ENCODE measurements around the gene PTPRJ. TPM values are rescaled to one million over a fixed set of nuclear protein-coding genes. Genes with fewer than 3 reads are reported as not detected.
A peak's percentile ranks its signal among the peaks of the same experiment; 100 is the strongest.

PTPRJ gene
- total and polyA plus RNA-seq, 4 donors: 4.1 to 24.7 (median 14.6) TPM

DNA sequence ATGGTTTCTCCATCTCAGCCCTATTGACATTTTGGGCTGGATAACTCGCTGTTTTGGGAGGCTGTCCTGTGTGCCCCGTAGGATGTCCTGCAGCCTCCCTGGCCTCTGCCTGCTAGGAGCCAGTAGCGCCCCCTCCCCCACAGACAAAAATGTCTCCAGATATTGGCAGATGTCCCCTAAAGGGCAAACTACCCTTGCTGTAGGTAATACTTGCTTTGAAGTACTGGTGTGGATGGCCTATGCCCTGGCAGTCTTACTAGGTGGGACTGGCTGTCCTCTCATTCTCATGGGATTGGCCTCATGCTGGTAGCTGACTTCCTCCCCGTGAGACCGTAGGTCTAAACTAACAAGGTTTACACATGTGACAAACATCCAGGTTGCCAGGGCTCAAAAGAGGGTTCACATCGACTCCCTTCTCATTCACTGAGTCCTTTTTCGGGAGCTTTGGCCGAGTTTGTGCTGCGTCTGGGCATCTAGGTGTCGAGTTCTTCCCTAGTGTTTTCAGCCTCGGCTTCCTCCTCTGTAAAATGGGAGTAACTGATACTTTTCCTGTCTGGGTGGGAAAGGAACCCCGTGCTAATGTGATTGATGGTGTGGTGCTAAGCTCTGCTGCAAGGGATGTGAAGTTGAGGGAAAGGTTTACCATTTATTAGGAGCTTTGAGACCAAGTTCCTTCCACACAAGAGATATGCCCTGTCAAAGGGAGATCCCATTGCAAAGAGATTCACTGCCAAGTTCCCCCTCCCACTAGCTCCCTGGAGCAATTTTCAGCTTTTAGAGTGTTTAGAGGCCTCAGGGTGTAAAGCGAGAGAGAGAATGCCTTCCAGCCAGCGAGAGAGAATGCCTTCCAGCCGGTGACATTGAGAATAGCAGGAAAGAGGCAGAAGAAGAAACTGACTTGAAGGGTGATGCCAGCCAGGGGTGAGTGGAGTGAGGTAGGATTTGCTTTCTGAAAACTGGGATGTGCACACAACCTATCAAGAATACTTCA is 17.0 kb downstream of the PTPRJ start:
- DNase-seq (ENCODE audit: low spot score): no peak
- 53% methylated on average over 15 of the region's 15 CpGs for WGBS
- Histone ChIP-seq H3K9ac (ENCODE audit: low read depth in 1 of 2, low read length in 2 of 2) (peak overlapping the region in 1 of 2 donors; percentile 87), H3K27ac (ENCODE audit: low read depth in 1 of 2, low read length in 2 of 2) (peak overlapping the region; percentile 42 to 83), H3K4me3 (ENCODE audit: low read depth in 1 of 3, low read length in 3 of 3) (no peak overlapping the region), H3K4me1 (ENCODE audit: control insufficient read depth in 4 of 4, insufficient read depth in 4 of 4, low read length in 3 of 4) (peaks cover 28 to 72% (median 58%) of the 10 kb centered on the region in 4 donors), H3K9me3 (ENCODE audit: control insufficient read depth in 4 of 4, low read length in 3 of 4) (no peaks in the 10 kb centered on the region), H3K27me3 (ENCODE audit: control insufficient read depth in 4 of 4, insufficient read depth in 4 of 4, low read length in 3 of 4) (no peaks in the 10 kb centered on the region), H3K36me3 (ENCODE audit: control insufficient read depth in 4 of 4, insufficient read depth in 3 of 4, low read depth in 1 of 4, low read length in 3 of 4) (no peaks in the 10 kb centered on the region)
- TF ChIP-seq SP1 (IDR thresholded peaks at IDR 0.05) (peak; percentile 77), JUND (IDR thresholded peaks at IDR 0.05) (no peak), FOXA1 (IDR thresholded peaks at IDR 0.05) (no peak), HNF4G (IDR thresholded peaks at IDR 0.05) (peak; percentile 50), HNF4A (conservative IDR thresholded peaks at IDR 0.05) (peak; percentile 77 to 89), YY1 (IDR thresholded peaks at IDR 0.05) (no peak), RAD21 (IDR thresholded peaks at IDR 0.05) (peak in 1 of 2 donors; percentile 47), EGR1 (IDR thresholded peaks at IDR 0.05; ENCODE audit: low read depth in 2 of 2) (no peak), FOXA2 (IDR thresholded peaks at IDR 0.05) (peak; percentile 4), NR2F2 (IDR thresholded peaks at IDR 0.05) (peak; percentile 30), GABPA (IDR thresholded peaks at IDR 0.05 in 1 of 2, conservative IDR thresholded peaks at IDR 0.05 in 1 of 2) (no peak), TAF1 (conservative IDR thresholded peaks at IDR 0.05) (no peak), RXRA (IDR thresholded peaks at IDR 0.05) (peak; percentile 69 to 82)
- TF ChIP-seq, protein P1, sequence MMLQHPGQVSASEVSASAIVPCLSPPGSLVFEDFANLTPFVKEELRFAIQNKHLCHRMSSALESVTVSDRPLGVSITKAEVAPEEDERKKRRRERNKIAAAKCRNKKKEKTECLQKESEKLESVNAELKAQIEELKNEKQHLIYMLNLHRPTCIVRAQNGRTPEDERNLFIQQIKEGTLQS (IDR thresholded peaks at IDR 0.05): no peak
- TF ChIP-seq, protein P2, sequence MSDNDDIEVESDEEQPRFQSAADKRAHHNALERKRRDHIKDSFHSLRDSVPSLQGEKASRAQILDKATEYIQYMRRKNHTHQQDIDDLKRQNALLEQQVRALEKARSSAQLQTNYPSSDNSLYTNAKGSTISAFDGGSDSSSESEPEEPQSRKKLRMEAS (IDR thresholded peaks at IDR 0.05): no peak
- TF ChIP-seq, protein P3, sequence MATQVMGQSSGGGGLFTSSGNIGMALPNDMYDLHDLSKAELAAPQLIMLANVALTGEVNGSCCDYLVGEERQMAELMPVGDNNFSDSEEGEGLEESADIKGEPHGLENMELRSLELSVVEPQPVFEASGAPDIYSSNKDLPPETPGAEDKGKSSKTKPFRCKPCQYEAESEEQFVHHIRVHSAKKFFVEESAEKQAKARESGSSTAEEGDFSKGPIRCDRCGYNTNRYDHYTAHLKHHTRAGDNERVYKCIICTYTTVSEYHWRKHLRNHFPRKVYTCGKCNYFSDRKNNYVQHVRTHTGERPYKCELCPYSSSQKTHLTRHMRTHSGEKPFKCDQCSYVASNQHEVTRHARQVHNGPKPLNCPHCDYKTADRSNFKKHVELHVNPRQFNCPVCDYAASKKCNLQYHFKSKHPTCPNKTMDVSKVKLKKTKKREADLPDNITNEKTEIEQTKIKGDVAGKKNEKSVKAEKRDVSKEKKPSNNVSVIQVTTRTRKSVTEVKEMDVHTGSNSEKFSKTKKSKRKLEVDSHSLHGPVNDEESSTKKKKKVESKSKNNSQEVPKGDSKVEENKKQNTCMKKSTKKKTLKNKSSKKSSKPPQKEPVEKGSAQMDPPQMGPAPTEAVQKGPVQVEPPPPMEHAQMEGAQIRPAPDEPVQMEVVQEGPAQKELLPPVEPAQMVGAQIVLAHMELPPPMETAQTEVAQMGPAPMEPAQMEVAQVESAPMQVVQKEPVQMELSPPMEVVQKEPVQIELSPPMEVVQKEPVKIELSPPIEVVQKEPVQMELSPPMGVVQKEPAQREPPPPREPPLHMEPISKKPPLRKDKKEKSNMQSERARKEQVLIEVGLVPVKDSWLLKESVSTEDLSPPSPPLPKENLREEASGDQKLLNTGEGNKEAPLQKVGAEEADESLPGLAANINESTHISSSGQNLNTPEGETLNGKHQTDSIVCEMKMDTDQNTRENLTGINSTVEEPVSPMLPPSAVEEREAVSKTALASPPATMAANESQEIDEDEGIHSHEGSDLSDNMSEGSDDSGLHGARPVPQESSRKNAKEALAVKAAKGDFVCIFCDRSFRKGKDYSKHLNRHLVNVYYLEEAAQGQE (IDR thresholded peaks at IDR 0.05): no peak
- TF ChIP-seq, protein P4, sequence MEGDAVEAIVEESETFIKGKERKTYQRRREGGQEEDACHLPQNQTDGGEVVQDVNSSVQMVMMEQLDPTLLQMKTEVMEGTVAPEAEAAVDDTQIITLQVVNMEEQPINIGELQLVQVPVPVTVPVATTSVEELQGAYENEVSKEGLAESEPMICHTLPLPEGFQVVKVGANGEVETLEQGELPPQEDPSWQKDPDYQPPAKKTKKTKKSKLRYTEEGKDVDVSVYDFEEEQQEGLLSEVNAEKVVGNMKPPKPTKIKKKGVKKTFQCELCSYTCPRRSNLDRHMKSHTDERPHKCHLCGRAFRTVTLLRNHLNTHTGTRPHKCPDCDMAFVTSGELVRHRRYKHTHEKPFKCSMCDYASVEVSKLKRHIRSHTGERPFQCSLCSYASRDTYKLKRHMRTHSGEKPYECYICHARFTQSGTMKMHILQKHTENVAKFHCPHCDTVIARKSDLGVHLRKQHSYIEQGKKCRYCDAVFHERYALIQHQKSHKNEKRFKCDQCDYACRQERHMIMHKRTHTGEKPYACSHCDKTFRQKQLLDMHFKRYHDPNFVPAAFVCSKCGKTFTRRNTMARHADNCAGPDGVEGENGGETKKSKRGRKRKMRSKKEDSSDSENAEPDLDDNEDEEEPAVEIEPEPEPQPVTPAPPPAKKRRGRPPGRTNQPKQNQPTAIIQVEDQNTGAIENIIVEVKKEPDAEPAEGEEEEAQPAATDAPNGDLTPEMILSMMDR (IDR thresholded peaks at IDR 0.05; ENCODE audit: low read depth, low read length, missing input control): no peak
- TF ChIP-seq, protein P5, sequence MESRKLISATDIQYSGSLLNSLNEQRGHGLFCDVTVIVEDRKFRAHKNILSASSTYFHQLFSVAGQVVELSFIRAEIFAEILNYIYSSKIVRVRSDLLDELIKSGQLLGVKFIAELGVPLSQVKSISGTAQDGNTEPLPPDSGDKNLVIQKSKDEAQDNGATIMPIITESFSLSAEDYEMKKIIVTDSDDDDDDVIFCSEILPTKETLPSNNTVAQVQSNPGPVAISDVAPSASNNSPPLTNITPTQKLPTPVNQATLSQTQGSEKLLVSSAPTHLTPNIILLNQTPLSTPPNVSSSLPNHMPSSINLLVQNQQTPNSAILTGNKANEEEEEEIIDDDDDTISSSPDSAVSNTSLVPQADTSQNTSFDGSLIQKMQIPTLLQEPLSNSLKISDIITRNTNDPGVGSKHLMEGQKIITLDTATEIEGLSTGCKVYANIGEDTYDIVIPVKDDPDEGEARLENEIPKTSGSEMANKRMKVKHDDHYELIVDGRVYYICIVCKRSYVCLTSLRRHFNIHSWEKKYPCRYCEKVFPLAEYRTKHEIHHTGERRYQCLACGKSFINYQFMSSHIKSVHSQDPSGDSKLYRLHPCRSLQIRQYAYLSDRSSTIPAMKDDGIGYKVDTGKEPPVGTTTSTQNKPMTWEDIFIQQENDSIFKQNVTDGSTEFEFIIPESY (IDR thresholded peaks at IDR 0.05): no peak

Measured in liver (tissue), 9 donors.